Left cardiac atrium (tissue), 4 donors: ENCODE results near the gene LHX8. TPM values are rescaled to one million over a fixed set of nuclear protein-coding genes. Genes with fewer than 3 reads are reported as not detected.

Experiments used
- ATAC-seq, 2 donors: fragments of 200-7000 bp; cut with Tn5 transposase; one replicate each; pipeline ENCODE4 v1.9.1; 2020; ENCODE audit warnings: mild to moderate bottlenecking in 2 of 2, moderate library complexity in 2 of 2
- DNase-seq: peaks from one replicate; pipeline ENCODE4 v3.0.0-alpha.2; 2020
- intact Hi-C, 2 donors: fragments of 100-400 bp; cut with DNase I; formaldehyde crosslinking; loops; one replicate each; pipeline versions ENCODE4 v1.14.1 to v1.15.1; 2022 to 2023
- total RNA-seq, 2 donors: library from RNA; stranded (reverse); fragmentation: NEBNext Ultra II Directional; extraction: Animal tissue kit (Norgen Biotek cat#: 25700); gene quantifications; one replicate each; pipeline ENCODE4 v1.2.1, GENCODE V29; 2021
- donor health status: DM: no; HTN: yes; CAD: no.
- donor health status: DM: no; HTN: yes; CAD: no; lungs with severe emphysema.
- donor health status: DM: yes; HTN: yes; CAD: no.
- donor health status: Dilated cardiomyopathy.

Gene LHX8
- total RNA-seq, 2 donors from 2014 or later, result not detected

- DNase-seq (no peak), ATAC-seq (no peak)
- intact Hi-C loops, result no loop called here
Observed at GRCh38 chr1:75188892-75189291, 54.7 kb downstream of the LHX8 start.

- ATAC-seq (no peak), DNase-seq (no peak)
- intact Hi-C loops, result no loop called here
Observed at GRCh38 chr1:75198163-75198562, 64.0 kb downstream of the LHX8 start.

GRCh38 chr1:75198761-75199160, 64.6 kb downstream of the LHX8 start:
- ATAC-seq, result no peak
- intact Hi-C loops, result no loop called here
- DNase-seq, result no peak

GRCh38 chr1:75202751-75203150, 68.6 kb downstream of the LHX8 start:
- ATAC-seq (no peak), DNase-seq (no peak)
- intact Hi-C loops, result loop anchor here (1.0 to 10.0 kb wide), 2 partner anchors 428 to 430 kb away; no protein-coding TSS in a partner anchor

GRCh38 chr1:75203415-75204277, 69.5 kb downstream of the LHX8 start:
- intact Hi-C loops, result loop anchor here (1.0 to 10.0 kb wide), 2 partner anchors 429 to 431 kb away; no protein-coding TSS in a partner anchor
- ATAC-seq, result peak; percentile 57 to 59

GRCh38 chr1:75208862-75209261, 74.7 kb downstream of the LHX8 start:
- intact Hi-C loops, result loop anchor here in 1 of 2 donors (10.0 kb wide), 1 partner anchor 434 kb away; no protein-coding TSS in a partner anchor
- no peak for ATAC-seq
- DNase-seq, result no peak

More at GRCh38 chr1:75203415-75204277, 69.5 kb downstream of the LHX8 start:
- DNase-seq, result no peak
